ENCODE data around the gene ZFC3H1.

DNA sequence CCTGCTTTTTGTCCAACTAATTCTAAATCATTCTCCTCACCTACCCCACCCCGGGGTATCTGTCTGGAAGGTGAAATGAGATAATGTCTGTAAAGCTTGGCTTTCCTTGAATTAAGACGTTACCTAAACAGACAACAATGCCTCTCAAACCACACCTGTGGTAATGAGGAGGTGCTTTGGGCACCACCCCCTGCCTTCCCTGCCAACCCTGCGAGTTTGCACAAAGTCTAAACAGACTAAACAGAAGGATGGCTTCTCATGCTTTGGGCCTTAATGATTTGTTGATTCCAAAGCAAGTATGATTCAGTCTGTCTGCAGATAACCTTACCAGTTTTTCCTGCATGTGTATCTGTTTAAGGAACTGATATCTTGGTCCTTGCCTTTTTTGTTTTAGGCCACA, 82.4 kb downstream of the ZFC3H1 start:
- TF ChIP-seq, protein P1, sequence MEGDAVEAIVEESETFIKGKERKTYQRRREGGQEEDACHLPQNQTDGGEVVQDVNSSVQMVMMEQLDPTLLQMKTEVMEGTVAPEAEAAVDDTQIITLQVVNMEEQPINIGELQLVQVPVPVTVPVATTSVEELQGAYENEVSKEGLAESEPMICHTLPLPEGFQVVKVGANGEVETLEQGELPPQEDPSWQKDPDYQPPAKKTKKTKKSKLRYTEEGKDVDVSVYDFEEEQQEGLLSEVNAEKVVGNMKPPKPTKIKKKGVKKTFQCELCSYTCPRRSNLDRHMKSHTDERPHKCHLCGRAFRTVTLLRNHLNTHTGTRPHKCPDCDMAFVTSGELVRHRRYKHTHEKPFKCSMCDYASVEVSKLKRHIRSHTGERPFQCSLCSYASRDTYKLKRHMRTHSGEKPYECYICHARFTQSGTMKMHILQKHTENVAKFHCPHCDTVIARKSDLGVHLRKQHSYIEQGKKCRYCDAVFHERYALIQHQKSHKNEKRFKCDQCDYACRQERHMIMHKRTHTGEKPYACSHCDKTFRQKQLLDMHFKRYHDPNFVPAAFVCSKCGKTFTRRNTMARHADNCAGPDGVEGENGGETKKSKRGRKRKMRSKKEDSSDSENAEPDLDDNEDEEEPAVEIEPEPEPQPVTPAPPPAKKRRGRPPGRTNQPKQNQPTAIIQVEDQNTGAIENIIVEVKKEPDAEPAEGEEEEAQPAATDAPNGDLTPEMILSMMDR (IDR thresholded peaks at IDR 0.05): no peak
- TF ChIP-seq POLR2A (IDR thresholded peaks at IDR 0.05): no peak
- no peak for TF ChIP-seq EP300 (IDR thresholded peaks at IDR 0.05)
- peak in 1 of 3 donors; percentile 6 for TF ChIP-seq POLR2AphosphoS5 (IDR thresholded peaks at IDR 0.05)

Data from suprapubic skin (tissue), 4 donors.